H1 (cell line): ENCODE measurements around the gene TMEM204. TPM values are rescaled to one million over a fixed set of nuclear protein-coding genes. Genes with fewer than 3 reads are reported as not detected.

Experiments used
- CTCF ChIA-PET: fragments of 300-600 bp; sonication (Branson Sonifier 250); formaldehyde crosslinking; loops from one replicate; lab custom pipeline; 2021; ENCODE audit not compliant: partially characterized antibody; lab: Charles Lee
- POLR2A ChIA-PET: fragments of 300-600 bp; sonication (Branson Sonifier 250); formaldehyde crosslinking; loops from one replicate; lab custom pipeline; 2021; ENCODE audit warnings: inconsistent platforms; ENCODE audit not compliant: partially characterized antibody; lab: Charles Lee
- DNase-seq, 2 experiments: peaks; one replicate each; pipeline versions ENCODE4 v3.0.0 to v3.0.0-alpha.2; 2010 to 2022; ENCODE audit warnings: low spot score in 2 of 2, low read depth in 1 of 2, mixed read lengths in 1 of 2
- FAIRE-seq: peaks from 2 replicates; lab custom pipeline; 2011; peaks lifted over from hg19 to GRCh38; lab: Jason Lieb, UNC
- H2AFZ ChIP-seq: 2 replicates; pipeline ENCODE4 v1.8.1; 2012; ENCODE audit warnings: low read length, inconsistent platforms
- H2AK5ac ChIP-seq: 2 replicates; pipeline ENCODE4 v1.6.1; 2013; ENCODE audit warnings: low read depth, low read length
- H2BK120ac ChIP-seq: replicated peaks from 2 replicates; pipeline ENCODE3; 2013; ENCODE audit warnings: low read depth, low read length, inconsistent platforms
- H2BK12ac ChIP-seq: 2 replicates; pipeline ENCODE4 v1.6.1; 2013; ENCODE audit warnings: low read depth, low read length
- H2BK15ac ChIP-seq: 2 replicates; pipeline ENCODE4 v1.6.1; 2013; ENCODE audit warnings: low read length
- H2BK20ac ChIP-seq: 2 replicates; pipeline ENCODE4 v1.6.1; 2013; ENCODE audit warnings: low read length
- H2BK5ac ChIP-seq: 2 replicates; pipeline ENCODE4 v1.6.1; 2013; ENCODE audit warnings: low read depth, low read length
- H3K14ac ChIP-seq: 2 replicates; pipeline ENCODE4 v1.6.1; 2013; ENCODE audit warnings: inconsistent platforms; ENCODE audit not compliant: insufficient read length
- H3K18ac ChIP-seq: 2 replicates; pipeline ENCODE4 v1.6.1; 2013; ENCODE audit warnings: low read length; ENCODE audit errors: extremely low read depth
- H3K23ac ChIP-seq: 2 replicates; pipeline ENCODE4 v1.6.1; 2013; ENCODE audit warnings: inconsistent platforms; ENCODE audit not compliant: insufficient read length
- H3K23me2 ChIP-seq: 2 replicates; pipeline ENCODE4 v1.6.1; 2013; ENCODE audit warnings: low read depth, low read length
- H3K27ac ChIP-seq: 2 replicates; pipeline ENCODE4 v1.6.1; 2011; ENCODE audit warnings: low read depth, low read length, inconsistent platforms
- H3K27me3 ChIP-seq, 4 experiments: replicated peaks in 1 of 4; 1 replicate in 1 of 4; 2 replicates in 3 of 4; pipeline versions ENCODE4 v1.6.1 to v1.8.1; 2011 to 2013; ENCODE audit warnings: low read length in 3 of 4, mild to moderate bottlenecking in 3 of 4, inconsistent platforms in 2 of 4, mixed read lengths in 2 of 4, moderate library complexity in 1 of 4; ENCODE audit not compliant: control insufficient read depth in 3 of 4, insufficient read depth in 3 of 4; ENCODE audit errors: extremely low read depth in 1 of 4
- H3K36me3 ChIP-seq, 4 experiments: 2 replicates each; pipeline versions ENCODE4 v1.6.1 to v1.8.1; 2011 to 2013; ENCODE audit warnings: mild to moderate bottlenecking in 4 of 4, low read length in 3 of 4, moderate library complexity in 2 of 4, control low read depth in 1 of 4, inconsistent platforms in 1 of 4; ENCODE audit not compliant: insufficient read depth in 4 of 4, control insufficient read depth in 2 of 4
- H3K4ac ChIP-seq: replicated peaks from 2 replicates; pipeline ENCODE3; 2013; ENCODE audit warnings: low read length, low read depth, mixed read lengths, inconsistent platforms; ENCODE audit not compliant: insufficient read length
- H3K4me1 ChIP-seq, 4 experiments: replicated peaks in 1 of 4; 1 replicate in 1 of 4; 2 replicates in 3 of 4; pipeline versions ENCODE4 v1.6.1 to v1.8.1; 2011 to 2013; ENCODE audit warnings: low read length in 3 of 4, inconsistent platforms in 2 of 4, mixed read lengths in 1 of 4; ENCODE audit not compliant: insufficient read depth in 4 of 4, control insufficient read depth in 3 of 4
- H3K4me2 ChIP-seq, 2 experiments: 2 replicates each; pipeline versions ENCODE4 v1.6.1 to v1.8.1; 2011 to 2013; ENCODE audit warnings: low read depth in 2 of 2, low read length in 2 of 2, control low read depth in 1 of 2, inconsistent platforms in 1 of 2, mild to moderate bottlenecking in 1 of 2; ENCODE audit not compliant: insufficient read depth in 1 of 2
- H3K4me3 ChIP-seq, 4 experiments: fragments of 200-600, 300-600 bp in 1 of 4; sonication (generic), shearing (Covaris generic), sonication (Bioruptor Twin) in 1 of 4; 2 replicates each; pipeline versions ENCODE4 v1.5.1 to v1.8.1; 2011 to 2016; ENCODE audit warnings: low read length in 4 of 4, low read depth in 3 of 4, control low read depth in 2 of 4, inconsistent platforms in 2 of 4, mild to moderate bottlenecking in 2 of 4, mixed read lengths in 1 of 4, moderate library complexity in 1 of 4; ENCODE audit not compliant: insufficient read depth in 2 of 4; ENCODE audit errors: extremely low read depth in 1 of 4
- H3K56ac ChIP-seq: replicated peaks from 2 replicates; pipeline ENCODE3; 2013; ENCODE audit warnings: low read depth, mild to moderate bottlenecking, mixed read lengths, low read length, inconsistent platforms; ENCODE audit not compliant: insufficient read length
- H3K79me1 ChIP-seq: 2 replicates; pipeline ENCODE4 v1.6.1; 2013; ENCODE audit warnings: low read depth, low read length, control low read depth
- H3K79me2 ChIP-seq, 2 experiments: 2 replicates each; pipeline versions ENCODE4 v1.6.1 to v1.8.1; 2012 to 2013; ENCODE audit warnings: low read length in 2 of 2, mild to moderate bottlenecking in 2 of 2, inconsistent platforms in 1 of 2; ENCODE audit not compliant: insufficient read depth in 2 of 2, control insufficient read depth in 1 of 2
- H3K9ac ChIP-seq, 4 experiments: replicated peaks in 1 of 4; 1 replicate in 1 of 4; 2 replicates in 3 of 4; pipeline versions ENCODE4 v1.6.1 to v1.8.1; 2011 to 2013; ENCODE audit warnings: low read depth in 3 of 4, low read length in 3 of 4, control low read depth in 2 of 4, mild to moderate bottlenecking in 2 of 4, moderate library complexity in 2 of 4, inconsistent platforms in 1 of 4; ENCODE audit errors: extremely low read depth in 1 of 4
- H3K9me3 ChIP-seq, 2 experiments: 2 replicates each; pipeline versions ENCODE4 v1.6.1 to v1.8.1; 2012 to 2013; ENCODE audit warnings: mild to moderate bottlenecking in 2 of 2, moderate library complexity in 2 of 2, control low read depth in 1 of 2, inconsistent platforms in 1 of 2, low read depth in 1 of 2, low read length in 1 of 2, mixed read lengths in 1 of 2; ENCODE audit not compliant: insufficient read depth in 2 of 2
- H4K20me1 ChIP-seq, 2 experiments: replicated peaks in 1 of 2; 2 replicates each; pipeline versions ENCODE3 to v1.8.1; 2011 to 2013; ENCODE audit warnings: inconsistent platforms in 2 of 2, low read length in 2 of 2, mild to moderate bottlenecking in 1 of 2; ENCODE audit not compliant: insufficient read depth in 2 of 2, control insufficient read depth in 1 of 2
- H4K5ac ChIP-seq: 2 replicates; pipeline ENCODE4 v1.6.1; 2013; ENCODE audit warnings: low read length, low read depth, mixed read lengths, inconsistent platforms; ENCODE audit not compliant: insufficient read length
- H4K8ac ChIP-seq: 2 replicates; pipeline ENCODE4 v1.8.0; 2013; ENCODE audit warnings: mild to moderate bottlenecking, moderate library complexity, low read length, inconsistent platforms; ENCODE audit not compliant: insufficient read depth; ENCODE audit errors: extremely low read depth
- H4K91ac ChIP-seq: replicated peaks from 2 replicates; pipeline ENCODE3; 2013; ENCODE audit warnings: low read length, mixed read lengths, inconsistent platforms; ENCODE audit not compliant: insufficient read length
- CBX8 ChIP-seq: fragments of 300-800, 300-1000 bp; sonication (generic); IDR thresholded peaks from 2 replicates; pipeline ENCODE4 v1.7.1; 2016; ENCODE audit warnings: low read depth, low read length, borderline replicate concordance
- EZH2 ChIP-seq: fragments of 200-600 bp; sonication (generic); IDR thresholded peaks from 2 replicates; pipeline ENCODE4 v1.7.1; 2012; ENCODE audit warnings: low read depth, mild to moderate bottlenecking, moderate library complexity, low read length, inconsistent platforms; ENCODE audit not compliant: severe bottlenecking
- YY1 ChIP-seq: IDR thresholded peaks from 2 replicates; pipeline ENCODE4 v1.6.1; 2011; ENCODE audit warnings: low read depth, mild to moderate bottlenecking, low read length
- WGBS, 2 experiments: shearing (Covaris generic) in 1 of 2; methylation state at CpG; one replicate each; pipeline versions ENCODE4 v1.1.6 to v1.1.7; 2013 to 2015; ENCODE audit warnings: low lambda C conversion rate in 2 of 2, mixed read lengths in 2 of 2, inconsistent platforms in 1 of 2, low coverage in 1 of 2, missing lambda C conversion rate in 1 of 2; ENCODE audit not compliant: insufficient replicate concordance in 2 of 2, insufficient coverage in 1 of 2, insufficient read length in 1 of 2; ENCODE audit errors: extremely low coverage in 1 of 2, missing lambda C conversion rate in 1 of 2; 5-methylcytosine and 5-hydroxymethylcytosine counted together
- polyA plus RNA-seq, 7 experiments: library from polyadenylated mRNA; depleted of rRNA in 3 of 7; stranded (reverse) in 5 of 7; unstranded in 2 of 7; fragments of >200 nt in 5 of 7; fragments of 200-250 nt in 2 of 7; gene quantifications; 1 replicate in 5 of 7; 2 replicates in 1 of 7; 4 replicates in 1 of 7; pipeline versions ENCODE4 v1.2.1 to v1.2.3, GENCODE V29; 2011 to 2013; ENCODE audit warnings: missing spikeins in 2 of 7, mixed read lengths in 2 of 7
- total RNA-seq: library from RNA; stranded (reverse); fragmentation: NEBNext Ultra II Directional; extraction: Animal tissue kit (Norgen Biotek cat#: 25700); gene quantifications from 2 replicates; pipeline ENCODE4 v1.2.1, GENCODE V29; 2021
- TF ChIP-seq, protein P1 (sequence below): IDR thresholded peaks from 2 replicates; pipeline ENCODE4 v1.6.1; 2011; ENCODE audit warnings: low read depth, mild to moderate bottlenecking, low read length; ENCODE audit not compliant: insufficient read depth

TMEM204 gene
- total and polyA plus RNA-seq, 2 of the 8 experiments (the other 6 are each of a cell fraction or from before 2014, with no cell fraction given), result not detected

DNA sequence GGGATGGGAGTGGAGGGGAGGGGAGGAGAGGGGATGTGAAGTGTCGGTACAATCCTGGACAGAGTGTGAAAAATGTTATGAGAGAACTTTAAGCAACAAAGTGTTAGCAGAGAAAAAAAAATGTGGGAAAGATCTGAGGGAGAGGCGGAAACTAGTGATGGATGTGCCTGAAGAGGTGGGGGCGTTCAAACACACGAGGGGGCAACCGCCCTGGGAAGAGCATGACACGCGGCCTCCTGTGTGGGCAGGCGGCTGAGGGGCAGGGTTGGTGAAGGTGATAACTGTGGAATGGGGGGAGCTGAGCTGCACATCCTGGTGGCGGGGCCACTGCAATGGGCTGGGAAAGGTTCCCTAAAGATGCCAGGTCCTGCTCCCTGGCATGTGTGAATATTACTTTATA, 48.3 kb downstream of the TMEM204 start:
- no peaks in the 10 kb centered on the region for H3K4me1 ChIP-seq
- whole genome bisulfite sequencing, 2 experiments, result 100% methylated on average over 4 of the region's 9 CpGs; no CpG with 5 or more reads in 1 of the 2 experiments
- H2BK120ac ChIP-seq, result no peak overlapping the region
- no peak overlapping the region for H3K14ac ChIP-seq
- no peak overlapping the region for H2AK5ac ChIP-seq
- no peak overlapping the region for H4K91ac ChIP-seq
- H3K36me3 ChIP-seq, result peaks cover 3 to 28% (median 21%) of the 10 kb centered on the region in 4 experiments; a peak in 6 of 8 replicates
- H3K56ac ChIP-seq, result no peak overlapping the region
- H2AFZ ChIP-seq, result no peak overlapping the region
- H4K20me1 ChIP-seq, result peaks cover 0 to 3% of the 10 kb centered on the region in 2 experiments
- no peaks in the 10 kb centered on the region for H3K27me3 ChIP-seq
- no peak overlapping the region for H2BK20ac ChIP-seq
- H3K4me2 ChIP-seq, result no peak overlapping the region
- H3K9me3 ChIP-seq, result no peaks in the 10 kb centered on the region
- H3K18ac ChIP-seq, result no peak overlapping the region
- TF ChIP-seq, protein P1, sequence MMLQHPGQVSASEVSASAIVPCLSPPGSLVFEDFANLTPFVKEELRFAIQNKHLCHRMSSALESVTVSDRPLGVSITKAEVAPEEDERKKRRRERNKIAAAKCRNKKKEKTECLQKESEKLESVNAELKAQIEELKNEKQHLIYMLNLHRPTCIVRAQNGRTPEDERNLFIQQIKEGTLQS, result no peak
- no peak for TF ChIP-seq EZH2
- no peak for TF ChIP-seq CBX8
- no peak for TF ChIP-seq YY1
- H2BK15ac ChIP-seq, result no peak overlapping the region
- CTCF ChIA-PET, result interaction anchor here (1.4 kb wide), 1 partner anchor 9 kb away, joined by 4 read pairs; no protein-coding TSS in a partner anchor
- POLR2A ChIA-PET, result interaction anchor here (0.6 kb wide), 1 partner anchor 329 kb away, joined by 3 read pairs; no protein-coding TSS in a partner anchor
- H3K4ac ChIP-seq, result no peak overlapping the region
- H3K79me1 ChIP-seq, result no peaks in the 10 kb centered on the region
- H3K4me3 ChIP-seq, result no peak overlapping the region
- H2BK5ac ChIP-seq, result no peak overlapping the region
- no peak overlapping the region for H4K8ac ChIP-seq
- H3K23me2 ChIP-seq, result no peaks in the 10 kb centered on the region
- H3K27ac ChIP-seq, result no peak overlapping the region
- no peak overlapping the region for H2BK12ac ChIP-seq
- no peak for DNase-seq
- H4K5ac ChIP-seq, result no peak overlapping the region
- FAIRE-seq, result no peak
- no peak overlapping the region for H3K9ac ChIP-seq
- no peaks in the 10 kb centered on the region for H3K79me2 ChIP-seq
- H3K23ac ChIP-seq, result no peak overlapping the region
